ENCODE results near the gene NME4. TPM values are rescaled to one million over a fixed set of nuclear protein-coding genes. Genes with fewer than 3 reads are reported as not detected.

NME4 gene
- total and polyA plus RNA-seq, 2 donors (not counting 1 experiment from before 2014, with no cell fraction given) = 48.7 to 61.9 TPM

DNA sequence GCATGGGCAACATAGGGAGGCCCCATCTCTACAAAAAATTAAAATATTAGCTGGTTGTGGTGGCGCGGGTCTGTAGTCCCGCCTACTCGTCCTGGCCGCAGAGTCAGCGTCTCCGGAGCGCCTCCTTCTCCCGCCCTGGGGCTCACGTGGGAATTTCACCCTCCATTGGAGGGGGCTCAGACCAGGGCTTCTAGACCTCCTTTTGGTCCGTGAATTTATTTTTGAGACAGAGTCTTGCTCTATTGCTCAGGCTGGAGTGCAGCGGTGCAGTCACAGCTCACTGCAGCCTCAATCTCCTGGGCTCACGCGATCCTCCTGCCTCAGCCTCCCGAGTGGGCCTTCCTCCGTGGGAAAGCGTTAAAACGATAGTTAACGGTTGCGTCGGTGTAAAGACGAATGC is 394 bp upstream of the NME4 start:
- no peaks in the 10 kb centered on the region for H3K9me3 Mint-ChIP-seq (ENCODE audit: insufficient read depth)
- H3K4me1 Mint-ChIP-seq = peaks cover 29% of the 10 kb centered on the region
- H3K27me3 Mint-ChIP-seq = no peaks in the 10 kb centered on the region
- H3K27ac Mint-ChIP-seq = peak overlapping the region; percentile 93
- peak overlapping the region; percentile 92 for H3K4me3 Mint-ChIP-seq
- peaks cover 7% of the 10 kb centered on the region for H4K20me1 ChIP-seq (ENCODE audit: control insufficient read depth, insufficient read depth, low read length, poor library complexity, severe bottlenecking)
- H3K4me1 ChIP-seq (ENCODE audit: control insufficient read depth in 2 of 2, insufficient read depth in 2 of 2, low read length in 2 of 2) = peaks cover 26 to 36% of the 10 kb centered on the region in 2 donors
- ChIA-PET CTCF (no interaction called here), POLR2A (interaction anchor here (0.6 to 1.0 kb wide), 2 partner anchors 14 to 59 kb away, joined by 6 to 8 read pairs; no protein-coding TSS in a partner anchor)
- H3K27me3 ChIP-seq (replicated peaks in 1 of 4; ENCODE audit: control extremely low read depth in 1 of 4, control insufficient read depth in 3 of 4, insufficient read depth in 4 of 4, low read length in 3 of 4) = no peaks in the 10 kb centered on the region
- peak overlapping the region; percentile 79 for H3K4me2 ChIP-seq (replicated peaks; ENCODE audit: low read depth, low read length, poor library complexity, severe bottlenecking)
- no peak for ATAC-seq (ENCODE audit: low read depth)
- peaks cover 0 to 11% (median 0%) of the 10 kb centered on the region in 3 donors for H3K9me3 ChIP-seq (ENCODE audit: control extremely low read depth in 1 of 3, control insufficient read depth in 2 of 3, insufficient read depth in 1 of 3, low read length in 2 of 3)
- no peak for TF ChIP-seq EZH2 (IDR thresholded peaks at IDR 0.05; ENCODE audit: borderline replicate concordance, insufficient read depth, low read depth, low read length, poor library complexity, severe bottlenecking)
- TF ChIP-seq, protein P1, sequence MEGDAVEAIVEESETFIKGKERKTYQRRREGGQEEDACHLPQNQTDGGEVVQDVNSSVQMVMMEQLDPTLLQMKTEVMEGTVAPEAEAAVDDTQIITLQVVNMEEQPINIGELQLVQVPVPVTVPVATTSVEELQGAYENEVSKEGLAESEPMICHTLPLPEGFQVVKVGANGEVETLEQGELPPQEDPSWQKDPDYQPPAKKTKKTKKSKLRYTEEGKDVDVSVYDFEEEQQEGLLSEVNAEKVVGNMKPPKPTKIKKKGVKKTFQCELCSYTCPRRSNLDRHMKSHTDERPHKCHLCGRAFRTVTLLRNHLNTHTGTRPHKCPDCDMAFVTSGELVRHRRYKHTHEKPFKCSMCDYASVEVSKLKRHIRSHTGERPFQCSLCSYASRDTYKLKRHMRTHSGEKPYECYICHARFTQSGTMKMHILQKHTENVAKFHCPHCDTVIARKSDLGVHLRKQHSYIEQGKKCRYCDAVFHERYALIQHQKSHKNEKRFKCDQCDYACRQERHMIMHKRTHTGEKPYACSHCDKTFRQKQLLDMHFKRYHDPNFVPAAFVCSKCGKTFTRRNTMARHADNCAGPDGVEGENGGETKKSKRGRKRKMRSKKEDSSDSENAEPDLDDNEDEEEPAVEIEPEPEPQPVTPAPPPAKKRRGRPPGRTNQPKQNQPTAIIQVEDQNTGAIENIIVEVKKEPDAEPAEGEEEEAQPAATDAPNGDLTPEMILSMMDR (IDR thresholded peaks at IDR 0.05) = no peak
- intact Hi-C loops (cut with micrococcal nuclease) = loop anchor here (1.0 kb wide), 1 partner anchor 13 kb away; no protein-coding TSS in a partner anchor
- peak overlapping the region; percentile 32 for H3K9ac ChIP-seq (ENCODE audit: low read length)
- H3K36me3 ChIP-seq (replicated peaks in 1 of 2; ENCODE audit: control extremely low read depth in 1 of 2, control insufficient read depth in 1 of 2, extremely low read depth in 1 of 2, insufficient read depth in 2 of 2, low read length in 1 of 2) = peaks cover 0 to 6% of the 10 kb centered on the region in 2 experiments
- peak overlapping the region; percentile 36 to 56 (median 53) for H3K4me3 ChIP-seq (ENCODE audit: control extremely low read depth in 1 of 5, extremely low read depth in 1 of 5, insufficient read depth in 1 of 5, low read depth in 2 of 5, low read length in 4 of 5)
- peak; percentile 38 for DNase-seq
- H3K27ac ChIP-seq (ENCODE audit: low read length in 2 of 2) = no peak overlapping the region
- 3% methylated on average over 15 of the region's 22 CpGs for WGBS (ENCODE audit: insufficient coverage)
- H3K79me2 ChIP-seq (ENCODE audit: control insufficient read depth, insufficient read depth, low read length) = no peaks in the 10 kb centered on the region
- peak overlapping the region; percentile 30 for H2AFZ ChIP-seq (ENCODE audit: insufficient read depth, low read depth, low read length, poor library complexity, severe bottlenecking)

DNA sequence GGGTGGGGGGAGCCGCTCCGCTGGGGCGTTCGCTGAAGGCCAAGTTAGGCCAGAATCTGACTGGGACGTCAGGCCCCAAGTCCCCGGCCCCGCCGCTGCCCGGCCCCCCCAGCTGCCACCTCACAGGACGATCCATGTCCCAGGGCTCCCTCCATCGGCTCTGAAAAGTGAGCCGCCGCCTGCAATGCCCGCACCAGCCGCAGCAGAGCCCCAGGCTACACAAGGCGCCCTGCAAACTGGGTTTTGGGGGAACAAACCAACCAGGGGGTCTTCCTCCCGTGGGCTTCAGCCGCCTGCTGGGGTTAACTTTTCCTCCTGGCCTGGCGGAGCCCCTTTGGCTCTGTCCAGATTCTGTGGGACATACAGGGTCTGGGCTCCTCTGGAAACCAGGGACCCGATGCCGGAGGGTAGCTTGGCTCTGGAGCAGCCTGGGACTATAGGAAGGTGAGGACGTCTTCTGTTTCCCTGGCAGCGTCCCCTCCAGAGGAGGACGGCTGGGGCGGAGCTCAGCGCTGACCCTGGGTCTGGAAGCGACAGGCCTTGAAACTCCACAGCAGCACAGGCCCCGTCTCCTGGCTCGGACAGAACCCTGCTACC is 835 bp downstream of the NME4 start:
- intact Hi-C loops (cut with micrococcal nuclease) = no loop called here
- H3K4me2 ChIP-seq (replicated peaks; ENCODE audit: low read depth, low read length, poor library complexity, severe bottlenecking) = peak overlapping the region; percentile 46
- no peak overlapping the region for H3K4me3 ChIP-seq (ENCODE audit: control extremely low read depth in 1 of 5, extremely low read depth in 1 of 5, insufficient read depth in 1 of 5, low read depth in 2 of 5, low read length in 4 of 5)
- H3K79me2 ChIP-seq (ENCODE audit: control insufficient read depth, insufficient read depth, low read length) = no peaks in the 10 kb centered on the region
- Mint-ChIP-seq H3K9me3 (ENCODE audit: insufficient read depth) (no peaks in the 10 kb centered on the region), H3K27me3 (no peaks in the 10 kb centered on the region), H3K4me3 (peak overlapping the region; percentile 67), H3K4me1 (peaks cover 27% of the 10 kb centered on the region), H3K27ac (peak overlapping the region; percentile 71)
- H4K20me1 ChIP-seq (ENCODE audit: control insufficient read depth, insufficient read depth, low read length, poor library complexity, severe bottlenecking) = peaks cover 7% of the 10 kb centered on the region
- ChIA-PET CTCF (no interaction called here), POLR2A (interaction anchor here (0.6 kb wide), 1 partner anchor 23 kb away, joined by 4 read pairs; no protein-coding TSS in a partner anchor)
- no peak overlapping the region for H3K9ac ChIP-seq (ENCODE audit: low read length)
- peak; percentile 69 for DNase-seq
- peaks cover 0 to 6% (median 0%) of the 10 kb centered on the region in 3 donors for H3K9me3 ChIP-seq (ENCODE audit: control extremely low read depth in 1 of 3, control insufficient read depth in 2 of 3, insufficient read depth in 1 of 3, low read length in 2 of 3)
- peaks cover 0 to 6% of the 10 kb centered on the region in 2 experiments for H3K36me3 ChIP-seq (replicated peaks in 1 of 2; ENCODE audit: control extremely low read depth in 1 of 2, control insufficient read depth in 1 of 2, extremely low read depth in 1 of 2, insufficient read depth in 2 of 2, low read length in 1 of 2)
- WGBS (ENCODE audit: insufficient coverage) = 52% methylated on average over 23 of the region's 29 CpGs
- no peak overlapping the region for H2AFZ ChIP-seq (ENCODE audit: insufficient read depth, low read depth, low read length, poor library complexity, severe bottlenecking)
- no peaks in the 10 kb centered on the region for H3K27me3 ChIP-seq (replicated peaks in 1 of 4; ENCODE audit: control extremely low read depth in 1 of 4, control insufficient read depth in 3 of 4, insufficient read depth in 4 of 4, low read length in 3 of 4)
- no peak overlapping the region for H3K27ac ChIP-seq (ENCODE audit: low read length in 2 of 2)
- peaks cover 26 to 39% of the 10 kb centered on the region in 2 donors for H3K4me1 ChIP-seq (ENCODE audit: control insufficient read depth in 2 of 2, insufficient read depth in 2 of 2, low read length in 2 of 2)
- no peak for ATAC-seq (ENCODE audit: low read depth)
- no peak for TF ChIP-seq EZH2 (IDR thresholded peaks at IDR 0.05; ENCODE audit: borderline replicate concordance, insufficient read depth, low read depth, low read length, poor library complexity, severe bottlenecking)
- TF ChIP-seq, protein P1 (IDR thresholded peaks at IDR 0.05) = peak; percentile 14
